TTC549 (cell line): ENCODE measurements around the gene GALNT13.

ENCODE experiments used
- FAIRE-seq: peaks from 2 replicates; lab custom pipeline; 2012; peaks lifted over from hg19 to GRCh38; lab: Jason Lieb, UNC

The GALNT13 gene

DNA sequence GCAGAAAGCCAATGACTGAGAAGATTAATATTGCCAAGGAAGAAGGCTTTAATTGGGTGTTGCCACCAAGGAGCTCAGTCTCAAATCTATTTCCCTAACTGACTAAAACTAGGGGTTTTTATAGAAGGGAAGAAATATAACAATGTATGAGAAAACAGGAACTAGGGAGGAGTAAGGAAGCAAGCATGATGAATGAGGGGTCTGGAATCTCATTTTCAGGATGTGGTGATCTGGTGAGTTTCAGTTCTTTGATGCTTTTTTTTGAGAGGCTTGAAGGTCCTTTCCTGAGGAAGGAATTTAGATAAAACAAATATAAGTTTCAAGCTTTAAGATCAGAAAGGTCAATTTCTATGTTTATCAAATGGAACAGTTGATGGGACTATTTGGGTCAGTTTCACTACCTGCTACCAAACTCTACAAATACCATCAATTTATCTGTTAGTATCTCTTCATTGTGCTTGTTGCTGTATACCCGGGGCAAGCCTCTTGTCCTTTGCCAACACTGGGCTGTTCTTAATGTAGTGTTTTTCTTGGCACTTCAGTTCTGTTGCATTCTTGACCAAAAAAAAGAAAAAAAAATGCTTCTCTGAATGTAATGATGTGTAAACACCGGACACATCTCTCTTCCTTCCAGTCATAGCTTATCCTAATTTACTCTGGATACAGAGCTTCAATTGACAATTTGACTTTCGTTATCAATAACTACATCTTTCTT lies 357.0 kb downstream of the GALNT13 start:
- no peak for FAIRE-seq

DNA sequence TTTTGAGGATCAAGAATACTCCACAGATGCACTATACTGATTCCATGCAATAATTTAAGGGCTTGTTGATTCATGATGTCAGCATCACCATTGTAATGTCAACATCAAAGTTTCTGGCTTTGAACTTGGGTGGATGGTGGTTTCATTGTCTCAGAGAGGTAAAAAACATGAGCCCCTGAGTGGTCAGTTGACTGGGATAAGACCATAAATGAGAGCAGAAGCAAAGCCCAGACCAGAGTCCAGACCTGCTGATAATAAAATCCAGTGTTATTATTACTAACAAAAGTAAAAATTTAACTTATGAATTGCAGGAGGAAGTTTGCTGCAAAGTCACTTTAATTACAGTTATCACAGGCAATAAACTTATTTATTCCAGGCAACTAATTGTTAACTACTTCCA lies 358.2 kb downstream of the GALNT13 start:
- FAIRE-seq = no peak

- FAIRE-seq = no peak
These were observed 359.3 kb downstream of the GALNT13 start for GRCh38 chr2:154231021-154231420.

- no peak for FAIRE-seq
These were observed 361.5 kb downstream of the GALNT13 start for GRCh38 chr2:154233231-154233630.

- FAIRE-seq = no peak
These were observed 366.5 kb downstream of the GALNT13 start for GRCh38 chr2:154238252-154238651.

DNA sequence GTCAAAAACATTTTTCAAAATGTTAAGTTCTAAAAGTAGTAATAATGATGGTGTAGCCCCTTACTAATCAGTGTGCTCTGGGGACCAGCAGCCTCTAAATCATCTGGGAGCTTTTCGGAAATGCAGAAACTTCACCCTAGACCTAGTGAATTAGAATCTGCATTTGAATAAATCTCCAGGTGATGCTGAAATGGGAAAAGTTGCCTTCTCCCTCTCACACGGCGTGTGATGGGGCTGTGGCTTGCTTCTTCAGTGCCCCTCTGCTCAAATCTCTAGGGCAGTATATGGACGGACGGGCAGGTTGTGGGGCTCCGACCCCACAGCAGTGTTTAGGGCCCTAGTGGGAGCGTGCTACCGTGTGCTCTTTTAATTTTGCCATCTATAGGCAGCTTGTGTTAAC lies 368.6 kb downstream of the GALNT13 start:
- FAIRE-seq = no peak

GRCh38 chr2:154240921-154241379 lies 369.2 kb downstream of the GALNT13 start:
- no peak for FAIRE-seq

DNA sequence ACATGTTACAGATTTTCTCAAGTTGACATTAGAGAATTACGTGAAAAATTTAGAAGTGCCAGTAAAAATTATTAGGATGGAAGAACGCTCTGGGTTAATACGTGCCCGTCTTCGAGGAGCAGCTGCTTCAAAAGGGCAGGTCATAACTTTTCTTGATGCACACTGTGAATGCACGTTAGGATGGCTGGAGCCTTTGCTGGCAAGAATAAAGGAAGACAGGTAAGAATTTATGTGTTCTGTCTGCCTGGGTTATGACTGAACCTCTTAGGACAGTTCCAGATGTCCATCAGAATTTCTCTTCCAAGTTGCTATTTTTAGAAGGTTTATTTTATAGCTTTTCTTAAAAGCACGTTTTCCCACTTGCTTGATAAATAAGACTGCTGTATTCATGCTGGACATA lies 371.0 kb downstream of the GALNT13 start:
- no peak for FAIRE-seq

- no peak for FAIRE-seq
These were observed 372.0 kb downstream of the GALNT13 start for GRCh38 chr2:154243685-154244084.

DNA sequence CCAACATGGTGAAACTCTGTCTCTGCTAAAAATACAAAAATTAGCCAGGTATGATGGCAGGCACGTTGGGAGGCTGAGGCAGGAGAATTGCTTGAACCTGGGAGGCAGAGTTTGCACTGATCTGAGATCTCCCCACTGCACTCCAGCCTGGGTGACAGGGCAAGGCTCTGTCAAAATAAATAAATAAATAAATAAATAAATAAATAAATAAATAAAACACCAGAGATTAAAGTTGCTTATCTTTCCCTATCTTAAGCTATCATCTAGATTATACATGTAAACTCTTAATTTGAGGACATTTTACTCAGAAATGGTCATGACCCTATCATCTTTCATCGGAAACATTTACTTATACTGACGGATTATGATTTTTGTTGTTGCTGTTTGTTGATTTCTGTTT lies 373.2 kb downstream of the GALNT13 start:
- no peak for FAIRE-seq

DNA sequence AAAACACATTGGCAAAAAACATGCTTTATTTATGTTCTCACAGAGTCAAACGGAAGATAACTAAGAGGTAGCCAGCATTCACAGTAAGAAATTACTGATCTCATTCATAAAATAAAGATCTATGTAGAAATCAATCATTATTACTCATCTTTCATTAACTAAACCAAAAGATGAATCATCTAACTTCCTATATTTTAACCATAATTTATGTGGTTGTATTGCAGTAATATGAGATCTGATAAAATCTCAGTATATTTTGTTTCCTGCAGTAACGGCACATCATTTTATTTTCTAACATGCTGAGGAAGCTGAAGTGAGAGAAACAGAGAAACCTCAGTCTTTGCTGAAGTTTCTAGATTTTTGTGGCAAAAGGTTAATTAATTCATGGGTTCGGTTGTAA lies 375.8 kb downstream of the GALNT13 start:
- no peak for FAIRE-seq

DNA sequence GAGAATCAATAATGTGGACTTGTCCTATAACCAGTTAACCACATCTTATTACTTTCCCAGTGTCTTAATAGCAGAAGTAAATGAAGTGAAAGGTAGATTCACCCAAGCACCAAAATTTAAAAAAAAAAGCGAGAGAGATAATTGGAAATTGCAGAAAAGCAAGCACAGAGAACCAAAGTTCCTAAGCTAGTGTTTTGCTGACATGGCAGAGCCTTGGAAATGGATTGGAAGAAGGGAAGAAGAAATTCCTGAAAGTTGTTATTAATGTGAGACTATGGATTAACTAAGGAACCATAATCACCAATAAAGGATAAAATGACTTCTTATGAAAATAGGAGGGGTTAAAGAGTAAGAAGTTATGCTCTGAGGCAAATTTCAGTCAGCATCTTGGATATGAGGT lies 384.4 kb downstream of the GALNT13 start:
- FAIRE-seq = no peak

DNA sequence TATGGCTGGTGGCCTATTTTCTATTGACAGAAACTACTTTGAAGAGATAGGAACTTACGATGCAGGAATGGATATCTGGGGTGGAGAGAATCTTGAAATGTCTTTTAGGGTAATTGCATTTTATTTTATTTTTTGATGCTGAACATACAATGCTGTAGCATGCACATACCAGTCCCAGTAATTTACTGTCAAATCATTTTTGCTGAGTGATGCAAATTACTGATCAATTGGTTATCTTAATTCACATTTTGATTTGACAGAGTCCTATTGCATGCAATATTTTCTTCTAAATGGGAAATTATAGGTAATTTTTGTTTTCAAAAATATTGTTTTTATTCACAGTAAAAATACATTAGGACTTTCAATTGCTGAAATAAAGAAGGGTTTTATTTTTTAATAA lies 387.3 kb downstream of the GALNT13 start:
- FAIRE-seq = no peak

DNA sequence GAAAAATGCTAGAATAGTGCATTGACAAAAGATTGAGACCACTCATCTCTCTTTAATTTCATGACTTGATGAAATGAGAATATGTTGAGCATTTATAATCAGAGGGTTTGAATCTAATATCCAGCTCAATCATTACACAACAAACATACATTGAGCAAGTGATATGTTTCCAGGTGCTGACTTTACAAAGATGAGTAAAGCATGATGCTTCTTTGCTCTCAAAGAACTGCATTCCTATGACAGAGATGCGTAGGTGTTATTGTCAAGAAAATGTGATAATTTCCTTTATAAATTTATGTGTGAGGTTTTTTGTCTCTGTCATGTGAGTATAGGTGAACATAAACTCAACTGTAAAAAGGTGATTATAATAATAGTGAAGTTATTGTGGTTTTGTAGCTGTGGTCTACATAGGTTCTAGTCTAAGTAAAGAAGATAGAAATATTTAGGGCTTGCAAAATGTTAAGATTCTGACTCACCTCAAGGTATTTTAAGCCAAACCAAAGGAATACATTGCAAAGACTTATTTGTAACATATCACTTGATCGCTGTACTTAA lies 389.8 kb downstream of the GALNT13 start:
- no peak for FAIRE-seq

- no peak for FAIRE-seq
These were observed 391.5 kb downstream of the GALNT13 start for GRCh38 chr2:154263206-154263605.

- no peak for FAIRE-seq
These were observed 392.3 kb downstream of the GALNT13 start for GRCh38 chr2:154264024-154264423.

DNA sequence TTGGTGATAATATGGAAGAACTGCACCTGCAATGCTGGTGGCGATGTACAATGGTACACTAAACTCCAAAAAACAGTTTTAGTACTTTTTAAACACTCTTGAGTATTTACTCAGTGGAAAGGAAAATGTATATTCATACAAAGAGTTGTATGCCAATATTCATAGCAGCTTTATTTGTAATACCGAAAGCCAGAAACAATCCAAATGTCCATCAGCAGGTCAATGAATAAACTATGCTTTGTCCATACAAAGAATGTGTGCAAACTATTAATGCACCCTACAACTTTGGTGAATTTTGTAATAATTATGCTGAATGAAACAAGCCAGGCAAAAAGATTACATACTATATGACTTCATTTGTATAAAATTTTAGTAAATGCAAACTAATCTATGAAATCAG lies 396.3 kb downstream of the GALNT13 start:
- FAIRE-seq = no peak

DNA sequence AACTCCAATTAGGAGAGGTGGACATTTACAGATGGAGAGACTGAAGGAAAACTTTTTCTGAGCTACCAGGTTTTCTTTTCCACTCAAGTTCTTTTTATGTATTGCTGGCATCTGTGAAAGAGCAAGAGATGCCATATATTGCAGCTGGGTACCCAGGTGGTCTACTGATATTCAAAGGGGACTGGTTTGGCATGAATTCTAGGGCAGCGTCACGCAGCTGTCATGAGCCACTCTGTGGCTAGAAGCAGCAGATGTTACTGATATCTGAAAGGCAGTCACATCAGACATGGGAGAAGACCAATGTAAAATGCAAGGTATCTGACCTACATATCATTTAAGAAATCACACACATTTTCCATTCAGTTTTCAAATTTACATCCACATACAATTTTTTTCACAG lies 408.8 kb downstream of the GALNT13 start:
- no peak for FAIRE-seq

DNA sequence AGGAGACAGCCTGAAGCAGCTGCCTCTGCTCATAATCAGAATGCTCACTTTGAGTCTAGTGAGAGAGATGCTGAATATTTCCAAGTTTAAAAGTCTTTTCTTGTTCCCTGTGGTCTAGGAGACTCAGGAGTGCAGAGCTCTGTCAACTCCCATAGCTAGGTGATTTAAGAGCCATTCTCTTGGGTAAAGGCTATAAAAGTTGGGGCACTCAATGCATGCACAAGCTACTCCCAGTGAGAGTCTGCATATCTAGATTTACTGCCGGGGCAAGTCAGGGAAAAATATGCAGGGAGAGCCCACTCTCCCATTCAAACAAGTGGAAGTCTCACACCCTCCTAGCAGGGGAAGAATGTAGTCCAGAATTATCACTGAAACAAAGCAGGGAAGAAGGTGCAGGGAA lies 418.1 kb downstream of the GALNT13 start:
- no peak for FAIRE-seq

DNA sequence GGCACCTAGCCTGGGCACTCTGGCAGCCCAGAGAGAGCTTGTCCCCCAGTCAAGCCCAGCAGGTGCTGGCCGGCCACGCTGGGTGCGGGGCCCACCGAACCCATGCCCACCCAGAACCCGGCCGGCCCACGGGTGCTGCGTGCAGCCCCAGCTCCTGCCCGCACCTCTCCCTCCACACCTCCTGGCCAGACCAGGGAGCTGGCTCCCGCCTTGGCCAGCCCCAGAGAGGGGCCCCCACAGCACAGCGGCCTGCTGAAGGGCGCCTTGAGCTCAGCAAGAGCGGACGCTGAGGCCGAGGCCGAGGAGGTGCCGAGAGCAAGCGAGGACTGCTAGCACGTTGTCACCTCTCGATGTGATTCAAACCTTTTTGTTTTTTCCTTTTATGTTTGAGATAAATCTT lies 419.8 kb downstream of the GALNT13 start:
- no peak for FAIRE-seq

- FAIRE-seq = no peak
These were observed 420.2 kb downstream of the GALNT13 start for GRCh38 chr2:154291927-154292326.

GRCh38 chr2:154293864-154294263 lies 422.1 kb downstream of the GALNT13 start:
- FAIRE-seq = no peak

- no peak for FAIRE-seq
These were observed 434.7 kb downstream of the GALNT13 start for GRCh38 chr2:154306266-154306970.

- FAIRE-seq = no peak
These were observed 435.3 kb downstream of the GALNT13 start for GRCh38 chr2:154307007-154307406.
